Measurements from ENCODE around the gene PTPRK. TPM values are rescaled to one million over a fixed set of nuclear protein-coding genes. Genes with fewer than 3 reads are reported as not detected.

The PTPRK gene
- total and polyA plus RNA-seq, 12 donors: 7.5 to 47.7 (median 35.7) TPM

- H3K4me3 ChIP-seq: peak overlapping the region in 1 of 10 donors; percentile 21
These were observed 389.4 kb downstream of the PTPRK start for GRCh38 chr6:128131036-128131435.

GRCh38 chr6:128129679-128130078, 390.7 kb downstream of the PTPRK start:
- H3K4me1 ChIP-seq: peaks cover 0 to 27% (median 12%) of the 10 kb centered on the region in 9 donors
- TF ChIP-seq CTCF (IDR thresholded peaks at IDR 0.05): no peak
- no peak overlapping the region for H3K4me3 ChIP-seq
- ATAC-seq: no peak
- no peaks in the 10 kb centered on the region for H3K27me3 ChIP-seq
- intact Hi-C loops (cut with DNase I): no loop called here
- no peak overlapping the region for H3K27ac ChIP-seq
- H3K36me3 ChIP-seq: no peaks in the 10 kb centered on the region
- H3K9me3 ChIP-seq: no peaks in the 10 kb centered on the region
- no peak for DNase-seq

More at GRCh38 chr6:128131036-128131435, 389.4 kb downstream of the PTPRK start:
- peak in 4 of 8 donors; percentile 25 to 75 (median 66) for ATAC-seq
- WGBS, 2 donors: 67 to 73% methylated on average over 4 of the region's 4 CpGs
- intact Hi-C loops (cut with DNase I): no loop called here
- no peak for DNase-seq
- Histone ChIP-seq H3K27ac (peak overlapping the region in 3 of 10 donors; percentile 19 to 46 (median 32)), H3K9me3 (no peaks in the 10 kb centered on the region), H3K4me1 (peaks cover 0 to 27% (median 12%) of the 10 kb centered on the region in 9 donors), H3K27me3 (no peaks in the 10 kb centered on the region), H3K36me3 (no peaks in the 10 kb centered on the region)
- TF ChIP-seq CTCF (IDR thresholded peaks at IDR 0.05): no peak

GRCh38 chr6:128127650-128128049, 392.7 kb downstream of the PTPRK start:
- Histone ChIP-seq H3K27ac (no peak overlapping the region), H3K9me3 (no peaks in the 10 kb centered on the region), H3K4me1 (peaks cover 0 to 27% (median 12%) of the 10 kb centered on the region in 9 donors), H3K36me3 (no peaks in the 10 kb centered on the region), H3K27me3 (no peaks in the 10 kb centered on the region), H3K4me3 (no peak overlapping the region)
- intact Hi-C loops (cut with DNase I): no loop called here
- TF ChIP-seq CTCF (IDR thresholded peaks at IDR 0.05): no peak
- DNase-seq: no peak
- 96 to 100% methylated on average over 1 of the region's 1 CpG for WGBS, 2 donors
- no peak for ATAC-seq

- Histone ChIP-seq H3K4me1 (peaks cover 0 to 5% (median 0%) of the 10 kb centered on the region in 9 donors), H3K36me3 (no peaks in the 10 kb centered on the region), H3K27me3 (no peaks in the 10 kb centered on the region), H3K4me3 (no peak overlapping the region), H3K27ac (no peak overlapping the region), H3K9me3 (no peaks in the 10 kb centered on the region)
- TF ChIP-seq CTCF (IDR thresholded peaks at IDR 0.05): no peak
- intact Hi-C loops (cut with DNase I): no loop called here
- WGBS, 2 donors: 96 to 98% methylated on average over 1 of the region's 1 CpG
- DNase-seq: no peak
- ATAC-seq: no peak
These were observed 395.7 kb downstream of the PTPRK start for GRCh38 chr6:128124713-128125112.
